ENCODE data around the gene FKBP8. TPM values are rescaled to one million over a fixed set of nuclear protein-coding genes. Genes with fewer than 3 reads are reported as not detected.

Gene FKBP8
- total RNA-seq, 2 experiments from 2014 or later, result 200 to 201 TPM

- POLR2A ChIA-PET, result no interaction called here
- Histone ChIP-seq H3K27ac (ENCODE audit: low read depth, low read length, poor library complexity, severe bottlenecking) (no peak overlapping the region), H4K20me1 (ENCODE audit: insufficient read depth, low read length) (peaks cover 11% of the 10 kb centered on the region; the same call in 1 of the 2 replicates)
These were observed 39.1 kb downstream of the FKBP8 start for GRCh38 chr19:18503971-18504885.

DNA sequence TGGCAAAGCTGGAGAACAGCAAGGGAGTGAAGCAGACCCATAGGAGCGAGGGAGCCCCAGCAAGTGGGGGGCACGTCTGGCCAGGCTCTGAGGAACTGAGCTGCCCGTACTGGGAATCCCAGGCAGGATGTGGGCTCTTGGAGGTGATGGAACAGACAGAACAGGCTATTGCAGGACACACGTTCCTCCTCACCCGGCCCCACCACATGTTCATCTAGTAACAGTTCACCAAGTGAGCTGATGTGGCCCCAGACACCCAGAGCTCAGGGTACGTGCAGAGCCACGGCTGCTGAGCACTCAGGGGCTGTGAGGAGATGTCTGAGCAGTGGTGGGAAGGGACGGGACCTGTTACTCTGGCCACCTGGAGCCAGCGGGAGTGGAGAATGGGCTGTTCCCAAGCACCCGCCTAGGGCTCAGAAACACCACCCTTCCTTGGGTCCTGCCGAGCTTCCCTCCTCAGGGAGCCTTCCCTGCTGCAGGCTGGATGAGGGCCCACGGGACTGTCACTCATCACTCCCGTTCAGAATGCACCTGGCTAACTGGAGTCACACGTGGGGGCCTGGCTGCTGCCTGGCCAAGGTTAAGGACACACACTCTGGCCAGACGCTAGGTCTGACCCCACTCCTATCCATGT lies 39.9 kb downstream of the FKBP8 start:
- POLR2A ChIA-PET, result interaction anchor here (0.7 kb wide), 1 partner anchor 21 kb away, joined by 3 read pairs; no protein-coding TSS in a partner anchor
- Histone ChIP-seq H3K27ac (ENCODE audit: low read depth, low read length, poor library complexity, severe bottlenecking) (no peak overlapping the region), H3K79me2 (ENCODE audit: insufficient read depth, low read depth, low read length) (peaks cover 33% of the 10 kb centered on the region; the same call in 1 of the 2 replicates), H4K20me1 (ENCODE audit: insufficient read depth, low read length) (peaks cover 12% of the 10 kb centered on the region; the same call in 1 of the 2 replicates), H3K9me3 (ENCODE audit: low read length) (no peaks in the 10 kb centered on the region), H2AFZ (ENCODE audit: low read length) (no peak overlapping the region), H3K36me3 (ENCODE audit: insufficient read depth, low read length) (no peaks in the 10 kb centered on the region), H3K4me3 (ENCODE audit: low read depth, low read length, poor library complexity, severe bottlenecking) (no peak overlapping the region), H3K4me1 (ENCODE audit: insufficient read depth, low read length, poor library complexity, severe bottlenecking) (peaks cover 10% of the 10 kb centered on the region), H3K4me2 (ENCODE audit: low read length) (no peak overlapping the region), H3K9me2 (ENCODE audit: insufficient read depth, low read length) (no peaks in the 10 kb centered on the region)
- no TSS peak for BruUV-seq (replicated peaks)
- intact Hi-C loops (cut with micrococcal nuclease; ENCODE audit: unreplicated experiment), result no loop called here
- CTCF ChIA-PET (ENCODE audit: unreplicated experiment), result no interaction called here
- DNase-seq (ENCODE audit: low spot score), result no peak
- TF ChIP-seq EZH2phosphoT487 (IDR thresholded peaks at IDR 0.05; ENCODE audit: borderline replicate concordance, low read depth, low read length), result no peak
- TF ChIP-seq, protein P1, sequence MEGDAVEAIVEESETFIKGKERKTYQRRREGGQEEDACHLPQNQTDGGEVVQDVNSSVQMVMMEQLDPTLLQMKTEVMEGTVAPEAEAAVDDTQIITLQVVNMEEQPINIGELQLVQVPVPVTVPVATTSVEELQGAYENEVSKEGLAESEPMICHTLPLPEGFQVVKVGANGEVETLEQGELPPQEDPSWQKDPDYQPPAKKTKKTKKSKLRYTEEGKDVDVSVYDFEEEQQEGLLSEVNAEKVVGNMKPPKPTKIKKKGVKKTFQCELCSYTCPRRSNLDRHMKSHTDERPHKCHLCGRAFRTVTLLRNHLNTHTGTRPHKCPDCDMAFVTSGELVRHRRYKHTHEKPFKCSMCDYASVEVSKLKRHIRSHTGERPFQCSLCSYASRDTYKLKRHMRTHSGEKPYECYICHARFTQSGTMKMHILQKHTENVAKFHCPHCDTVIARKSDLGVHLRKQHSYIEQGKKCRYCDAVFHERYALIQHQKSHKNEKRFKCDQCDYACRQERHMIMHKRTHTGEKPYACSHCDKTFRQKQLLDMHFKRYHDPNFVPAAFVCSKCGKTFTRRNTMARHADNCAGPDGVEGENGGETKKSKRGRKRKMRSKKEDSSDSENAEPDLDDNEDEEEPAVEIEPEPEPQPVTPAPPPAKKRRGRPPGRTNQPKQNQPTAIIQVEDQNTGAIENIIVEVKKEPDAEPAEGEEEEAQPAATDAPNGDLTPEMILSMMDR (conservative IDR thresholded peaks at IDR 0.05; ENCODE audit: low read length), result no peak

More at GRCh38 chr19:18503971-18504885, 39.1 kb downstream of the FKBP8 start:
- no peaks in the 10 kb centered on the region for H3K36me3 ChIP-seq (ENCODE audit: insufficient read depth, low read length)
- H3K4me2 ChIP-seq (ENCODE audit: low read length), result no peak overlapping the region
- intact Hi-C loops (cut with micrococcal nuclease; ENCODE audit: unreplicated experiment), result no loop called here
- TF ChIP-seq, protein P1 (conservative IDR thresholded peaks at IDR 0.05; ENCODE audit: low read length), result no peak
- TF ChIP-seq EZH2phosphoT487 (IDR thresholded peaks at IDR 0.05; ENCODE audit: borderline replicate concordance, low read depth, low read length), result no peak
- no peaks in the 10 kb centered on the region for H3K9me2 ChIP-seq (ENCODE audit: insufficient read depth, low read length)
- no peaks in the 10 kb centered on the region for H3K9me3 ChIP-seq (ENCODE audit: low read length)
- H3K79me2 ChIP-seq (ENCODE audit: insufficient read depth, low read depth, low read length), result peaks cover 38% of the 10 kb centered on the region; the same call in 1 of the 2 replicates
- H3K4me1 ChIP-seq (ENCODE audit: insufficient read depth, low read length, poor library complexity, severe bottlenecking), result peaks cover 7% of the 10 kb centered on the region
- no peak overlapping the region for H3K4me3 ChIP-seq (ENCODE audit: low read depth, low read length, poor library complexity, severe bottlenecking)
- no TSS peak for BruUV-seq (replicated peaks)
- DNase-seq (ENCODE audit: low spot score), result no peak
- CTCF ChIA-PET (ENCODE audit: unreplicated experiment), result no interaction called here
- no peak overlapping the region for H2AFZ ChIP-seq (ENCODE audit: low read length)
